NCI-H524 treated with DMSO at 0.1 percent for 48 hours (cell line): ENCODE measurements around the gene NCAPG2.

Experiments used
- DNase-seq: peaks from one replicate; lab custom pipeline; 2025; lab: John Stamatoyannopoulos, UW

Gene NCAPG2, protein sequence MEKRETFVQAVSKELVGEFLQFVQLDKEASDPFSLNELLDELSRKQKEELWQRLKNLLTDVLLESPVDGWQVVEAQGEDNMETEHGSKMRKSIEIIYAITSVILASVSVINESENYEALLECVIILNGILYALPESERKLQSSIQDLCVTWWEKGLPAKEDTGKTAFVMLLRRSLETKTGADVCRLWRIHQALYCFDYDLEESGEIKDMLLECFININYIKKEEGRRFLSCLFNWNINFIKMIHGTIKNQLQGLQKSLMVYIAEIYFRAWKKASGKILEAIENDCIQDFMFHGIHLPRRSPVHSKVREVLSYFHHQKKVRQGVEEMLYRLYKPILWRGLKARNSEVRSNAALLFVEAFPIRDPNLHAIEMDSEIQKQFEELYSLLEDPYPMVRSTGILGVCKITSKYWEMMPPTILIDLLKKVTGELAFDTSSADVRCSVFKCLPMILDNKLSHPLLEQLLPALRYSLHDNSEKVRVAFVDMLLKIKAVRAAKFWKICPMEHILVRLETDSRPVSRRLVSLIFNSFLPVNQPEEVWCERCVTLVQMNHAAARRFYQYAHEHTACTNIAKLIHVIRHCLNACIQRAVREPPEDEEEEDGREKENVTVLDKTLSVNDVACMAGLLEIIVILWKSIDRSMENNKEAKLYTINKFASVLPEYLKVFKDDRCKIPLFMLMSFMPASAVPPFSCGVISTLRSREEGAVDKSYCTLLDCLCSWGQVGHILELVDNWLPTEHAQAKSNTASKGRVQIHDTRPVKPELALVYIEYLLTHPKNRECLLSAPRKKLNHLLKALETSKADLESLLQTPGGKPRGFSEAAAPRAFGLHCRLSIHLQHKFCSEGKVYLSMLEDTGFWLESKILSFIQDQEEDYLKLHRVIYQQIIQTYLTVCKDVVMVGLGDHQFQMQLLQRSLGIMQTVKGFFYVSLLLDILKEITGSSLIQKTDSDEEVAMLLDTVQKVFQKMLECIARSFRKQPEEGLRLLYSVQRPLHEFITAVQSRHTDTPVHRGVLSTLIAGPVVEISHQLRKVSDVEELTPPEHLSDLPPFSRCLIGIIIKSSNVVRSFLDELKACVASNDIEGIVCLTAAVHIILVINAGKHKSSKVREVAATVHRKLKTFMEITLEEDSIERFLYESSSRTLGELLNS

DNA sequence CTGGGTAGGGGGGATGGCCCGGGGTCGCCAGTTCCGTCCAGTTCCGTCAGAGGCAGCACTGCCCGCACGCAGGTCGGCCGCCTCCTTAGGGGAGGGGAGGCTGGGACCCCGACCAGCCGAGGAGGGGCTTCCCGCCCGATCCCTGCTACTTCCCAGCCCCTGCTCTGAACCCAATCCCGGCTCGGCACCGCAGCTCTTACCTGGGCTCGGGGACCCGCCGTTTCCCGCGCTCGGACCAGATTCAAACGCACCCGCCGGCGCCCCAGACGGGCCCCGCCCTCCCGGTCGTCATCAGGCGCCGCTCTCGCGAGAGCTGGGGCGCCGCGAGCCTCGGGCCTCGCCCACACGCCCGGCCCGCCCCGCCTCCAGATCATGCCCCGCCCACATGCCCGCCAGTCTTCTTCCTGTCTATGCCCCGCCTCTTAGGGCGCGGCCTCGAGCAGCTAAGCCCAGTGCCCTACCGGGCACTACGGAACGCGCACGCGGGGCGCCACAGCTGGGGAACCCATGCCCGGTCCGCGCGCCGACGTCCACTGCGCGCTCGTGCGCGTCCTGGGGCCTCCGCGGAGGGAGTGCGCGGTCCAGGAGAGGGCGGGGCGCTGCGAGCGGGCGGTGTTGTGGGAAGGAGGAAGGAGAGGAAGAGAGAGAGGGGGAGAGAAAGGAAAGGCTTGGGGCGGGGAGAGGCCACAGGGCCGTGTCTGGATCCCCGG lies at the start of gene NCAPG2:
NCAPG2 (minus strand) TSS at position 281 of the 710 bp plus-strand sequence. CDS start 2,905 bp downstream, outside the sequence.
- peak; percentile 86 for DNase-seq

DNA sequence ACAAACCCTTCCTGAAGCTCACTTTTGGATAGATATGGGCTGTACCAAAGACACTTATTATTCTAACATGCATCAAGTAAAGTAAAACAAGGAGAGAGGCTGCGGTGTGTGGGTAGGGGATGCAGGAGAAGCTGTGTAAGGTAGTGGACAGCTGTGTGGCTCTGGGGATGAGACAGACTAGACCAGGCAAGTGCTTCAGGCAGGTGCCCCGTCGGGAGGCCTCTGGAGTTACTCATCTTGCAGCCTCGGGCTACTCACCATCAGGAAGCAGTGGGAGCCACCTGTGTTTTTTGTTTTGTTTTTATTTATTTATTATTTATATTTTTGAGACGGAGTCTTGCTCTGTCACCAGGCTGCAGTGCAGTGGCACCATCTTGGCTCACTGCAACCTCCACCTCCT lies 49.3 kb upstream of the NCAPG2 start:
- DNase-seq: no peak

DNA sequence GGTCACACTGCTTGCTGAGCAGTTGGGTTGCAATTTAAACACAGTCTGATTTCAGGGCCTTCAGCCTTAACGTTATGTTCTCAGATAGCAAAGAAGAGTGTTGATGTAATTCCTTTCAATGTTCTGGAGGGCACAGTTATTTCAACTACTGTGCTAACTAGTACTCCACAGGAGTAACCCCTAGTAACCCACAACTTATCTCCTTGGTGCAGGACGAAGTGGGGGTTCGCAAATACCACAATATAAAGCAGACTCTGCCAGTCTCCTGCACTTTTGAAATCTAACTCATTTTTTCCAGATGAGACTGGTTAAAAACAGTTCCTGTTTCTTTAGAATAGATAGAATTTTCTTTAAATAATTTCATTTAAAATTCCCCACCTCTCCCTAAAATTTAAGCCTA lies 47.1 kb upstream of the NCAPG2 start:
- DNase-seq: no peak

DNA sequence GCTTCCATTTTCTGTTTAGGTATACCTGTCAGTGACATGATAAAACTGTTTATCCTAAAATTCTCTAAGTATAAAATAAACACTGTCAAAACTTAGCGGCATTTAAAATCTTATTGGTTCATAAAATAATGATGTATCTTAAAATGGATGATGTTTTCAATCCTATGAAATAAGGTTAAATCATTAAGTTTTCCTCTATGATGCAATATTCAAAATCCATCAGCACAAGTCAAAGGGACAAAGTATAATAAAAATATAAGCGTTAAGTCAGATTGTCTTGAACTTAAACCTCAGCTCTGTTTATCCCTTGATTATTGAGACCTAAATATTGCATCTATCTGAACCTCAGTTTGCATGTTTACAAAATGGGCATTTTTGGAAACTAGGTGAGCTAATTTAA lies 46.6 kb upstream of the NCAPG2 start:
- no peak for DNase-seq

DNA sequence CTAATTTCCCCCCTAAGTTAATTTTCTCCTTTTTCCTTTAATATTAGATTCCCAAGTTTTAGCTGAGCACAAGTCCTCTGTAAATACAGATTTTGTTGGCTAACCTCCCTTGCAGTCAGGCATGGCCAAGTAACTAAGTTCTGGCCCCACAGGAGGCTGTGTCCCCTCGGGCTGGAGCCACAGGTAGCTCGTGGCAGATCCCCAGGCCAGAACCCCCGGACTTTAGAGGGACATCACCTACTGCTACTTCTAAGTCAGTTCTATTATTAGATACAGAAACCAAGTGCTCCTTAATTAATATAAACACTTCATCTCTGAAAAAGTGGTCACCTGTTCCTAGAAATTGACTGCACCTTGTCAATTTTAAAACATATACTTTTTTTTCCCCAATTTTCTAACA lies 46.1 kb upstream of the NCAPG2 start:
- DNase-seq: no peak

DNA sequence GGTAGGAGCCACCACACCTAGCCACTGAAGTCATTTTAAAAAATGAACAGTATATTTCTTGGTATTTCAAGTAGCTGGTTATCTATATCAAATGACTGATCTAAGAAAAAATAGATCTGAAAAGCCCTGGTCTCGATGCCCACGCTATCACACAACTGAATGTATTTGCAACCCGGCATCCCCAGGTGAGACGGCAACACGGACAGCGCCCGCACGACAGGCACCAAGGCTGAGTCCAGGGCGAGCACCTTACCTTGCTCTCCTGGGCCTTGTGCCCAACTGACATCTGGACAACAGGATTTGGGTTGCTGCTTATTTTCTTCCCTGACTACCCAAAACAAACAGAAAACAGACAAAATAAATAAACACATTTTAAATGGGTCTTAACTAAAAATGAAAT lies 44.8 kb upstream of the NCAPG2 start:
- no peak for DNase-seq

DNA sequence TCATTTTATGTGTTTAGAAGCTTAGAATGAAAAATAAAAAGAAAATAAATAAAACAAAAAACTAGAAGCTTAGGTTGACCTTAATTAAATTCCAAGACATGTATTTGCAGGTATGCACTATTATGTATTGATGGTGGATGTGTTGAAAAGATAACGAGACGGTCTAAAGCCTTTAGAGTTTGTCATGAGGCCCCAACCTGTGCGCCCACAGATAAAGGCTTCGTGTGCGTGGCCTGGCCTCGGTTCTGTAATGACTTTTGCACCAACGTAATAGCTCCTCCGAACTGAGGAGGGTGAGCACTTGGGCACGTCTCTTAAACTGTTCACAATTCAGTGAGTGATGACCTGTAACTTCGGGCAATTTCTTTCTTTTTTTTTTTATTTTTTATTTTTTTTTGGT lies 43.7 kb upstream of the NCAPG2 start:
- DNase-seq: no peak

DNA sequence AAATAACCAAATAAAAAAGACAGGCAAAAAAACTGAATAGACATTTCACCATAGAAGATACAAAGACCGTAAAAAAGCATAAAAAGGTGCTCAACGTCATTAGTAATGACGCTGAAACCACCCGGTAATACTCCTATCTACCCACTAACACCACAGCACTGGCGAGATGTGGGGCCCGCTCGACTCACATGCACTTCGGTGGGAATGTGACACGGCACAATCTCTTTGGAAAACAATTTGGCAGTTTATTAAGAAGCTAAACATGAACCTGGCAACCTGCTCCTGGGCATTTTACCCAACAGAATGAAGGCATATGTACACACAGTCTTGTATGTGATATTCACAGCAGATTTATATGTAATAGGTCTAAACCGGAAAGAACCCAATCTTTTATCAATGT lies 42.8 kb upstream of the NCAPG2 start:
- DNase-seq: no peak

DNA sequence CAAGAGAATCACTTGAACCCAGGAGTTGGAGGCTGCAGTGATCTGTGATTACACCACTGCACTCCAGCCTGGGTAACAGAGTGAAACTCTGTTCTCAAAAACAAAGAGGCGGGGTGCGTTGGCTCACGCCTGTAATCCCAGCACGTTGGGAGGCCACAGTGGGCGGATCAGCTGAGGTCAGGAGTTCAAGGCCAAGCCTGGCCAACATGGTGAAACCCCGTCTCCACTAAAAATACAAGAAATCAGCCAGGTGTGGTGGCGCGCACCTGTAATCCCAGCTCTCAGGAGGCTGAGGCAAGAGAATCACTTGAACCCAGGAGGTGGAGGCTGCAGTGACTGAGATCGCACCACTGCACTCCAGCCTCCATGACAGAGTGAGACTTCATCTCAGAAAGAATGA lies 42.4 kb upstream of the NCAPG2 start:
- DNase-seq: no peak

DNA sequence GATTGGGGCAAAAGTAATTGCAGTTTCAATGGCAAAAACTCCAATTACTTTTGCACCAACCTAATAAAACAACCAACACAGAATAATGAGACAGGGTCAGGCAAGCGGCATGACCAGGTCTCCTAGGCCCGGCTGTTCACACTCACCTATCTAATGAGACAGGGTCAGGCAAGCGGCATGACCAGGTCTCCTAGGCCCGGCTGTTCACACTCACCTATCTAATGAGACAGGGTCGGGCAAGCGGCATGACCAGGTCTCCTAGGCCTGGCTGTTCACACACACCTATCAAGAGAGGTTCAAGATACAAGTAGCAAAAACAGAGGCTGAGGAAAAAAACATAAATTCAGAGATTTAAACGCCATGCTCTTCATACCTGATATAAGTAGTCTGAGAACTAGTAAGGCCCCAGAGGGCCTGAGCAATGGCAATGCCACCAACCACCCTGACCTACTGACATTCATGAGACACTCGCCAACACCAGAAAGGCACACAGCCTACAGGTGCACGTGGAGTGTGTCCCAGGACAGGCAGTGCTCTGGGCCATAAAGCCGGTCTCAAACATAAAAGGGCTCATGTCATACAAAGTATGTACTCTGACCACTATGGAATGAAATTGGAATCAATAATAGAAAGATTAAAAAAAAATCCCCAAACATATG lies 40.6 kb upstream of the NCAPG2 start:
- no peak for DNase-seq

DNA sequence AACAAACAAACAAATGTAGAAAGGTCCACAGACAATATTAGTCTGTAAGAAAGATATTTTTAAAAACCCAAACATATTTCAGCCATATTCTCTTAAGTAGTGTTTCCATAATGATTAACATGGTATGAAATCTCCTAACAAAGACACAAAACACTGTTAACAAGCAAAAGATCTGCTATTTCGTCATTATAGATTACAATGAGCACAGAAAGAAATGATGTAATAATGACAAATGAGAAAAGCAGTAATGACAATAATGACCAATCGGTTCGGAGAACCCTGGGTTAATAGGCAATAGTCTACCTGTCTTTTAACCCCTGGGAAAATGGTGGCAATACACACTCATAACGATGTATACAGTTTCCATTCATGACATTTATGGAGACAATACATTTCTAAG lies 39.5 kb upstream of the NCAPG2 start:
- no peak for DNase-seq

DNA sequence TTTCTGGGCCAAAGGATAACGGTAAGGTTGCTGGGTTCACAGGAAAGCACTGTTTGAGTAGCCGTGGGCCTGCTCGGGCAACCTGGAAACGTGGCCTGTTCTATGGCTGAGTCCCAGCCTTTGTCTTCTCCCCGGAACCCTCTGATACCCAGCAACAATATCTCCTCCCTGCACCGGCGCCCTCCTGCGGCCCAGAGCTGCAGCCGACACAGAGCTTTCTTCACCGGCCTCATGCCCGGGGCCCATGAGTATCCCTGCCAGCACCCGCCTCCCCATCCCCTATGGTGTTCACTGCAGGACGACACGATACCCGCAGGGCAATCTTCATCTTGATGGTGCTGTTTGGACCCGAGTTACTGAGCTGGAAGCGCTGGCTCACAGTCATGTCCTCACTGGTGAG lies 38.6 kb upstream of the NCAPG2 start:
- no peak for DNase-seq

DNA sequence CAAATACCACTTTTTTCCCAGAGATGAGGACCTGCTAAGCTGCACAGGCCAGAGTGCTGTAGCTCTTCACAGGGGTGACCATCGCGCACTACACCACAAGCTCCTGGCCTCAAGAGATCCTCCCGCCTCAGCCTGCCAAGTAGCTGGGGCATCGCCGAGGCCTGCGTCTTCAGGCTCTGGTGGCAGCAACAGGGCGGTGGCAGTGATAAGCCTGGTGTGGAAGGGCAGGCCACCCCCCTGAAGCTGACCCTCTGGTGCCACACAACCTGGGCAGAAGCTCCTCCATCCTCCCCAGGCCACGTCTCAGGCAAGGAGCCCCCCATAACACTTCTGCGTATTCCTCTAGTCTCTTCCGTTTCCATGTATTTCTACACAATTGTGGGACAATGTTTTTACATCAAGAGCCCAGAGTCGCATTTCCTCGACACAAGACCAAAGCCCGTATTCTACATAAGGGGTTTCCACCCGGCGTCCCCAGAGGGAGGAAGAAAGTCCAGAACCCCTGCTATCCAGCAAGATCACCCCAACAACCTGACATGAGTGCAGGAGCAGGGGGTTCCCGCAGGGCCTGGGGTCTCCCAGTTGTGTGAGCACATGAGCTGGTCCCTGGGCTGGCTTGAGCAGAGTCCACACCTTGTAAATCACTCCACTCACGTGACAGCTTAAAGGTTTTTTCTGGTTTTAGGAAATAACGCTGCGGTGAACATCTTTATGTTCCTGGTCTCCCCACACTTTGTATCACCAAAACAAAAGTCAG lies 37.6 kb upstream of the NCAPG2 start:
- no peak for DNase-seq

DNA sequence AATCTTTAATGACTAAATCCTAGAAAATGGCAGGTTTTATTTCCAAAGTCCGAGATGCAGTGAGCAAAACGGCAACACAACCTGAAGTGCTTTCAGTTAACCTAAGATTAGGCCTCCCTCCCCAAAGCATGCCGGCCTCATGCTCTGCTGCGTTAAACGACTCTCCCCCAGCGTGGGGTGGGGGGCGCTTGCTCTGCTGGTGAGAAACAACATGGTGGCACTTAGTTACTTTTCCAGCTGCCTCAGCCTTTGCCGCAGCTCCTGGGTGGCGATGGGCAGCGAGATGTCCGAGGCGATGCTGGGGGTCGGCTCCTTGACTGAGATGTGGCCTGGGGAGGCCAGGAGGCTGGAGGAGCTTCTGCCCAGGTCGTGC lies 36.7 kb upstream of the NCAPG2 start:
- no peak for DNase-seq

DNA sequence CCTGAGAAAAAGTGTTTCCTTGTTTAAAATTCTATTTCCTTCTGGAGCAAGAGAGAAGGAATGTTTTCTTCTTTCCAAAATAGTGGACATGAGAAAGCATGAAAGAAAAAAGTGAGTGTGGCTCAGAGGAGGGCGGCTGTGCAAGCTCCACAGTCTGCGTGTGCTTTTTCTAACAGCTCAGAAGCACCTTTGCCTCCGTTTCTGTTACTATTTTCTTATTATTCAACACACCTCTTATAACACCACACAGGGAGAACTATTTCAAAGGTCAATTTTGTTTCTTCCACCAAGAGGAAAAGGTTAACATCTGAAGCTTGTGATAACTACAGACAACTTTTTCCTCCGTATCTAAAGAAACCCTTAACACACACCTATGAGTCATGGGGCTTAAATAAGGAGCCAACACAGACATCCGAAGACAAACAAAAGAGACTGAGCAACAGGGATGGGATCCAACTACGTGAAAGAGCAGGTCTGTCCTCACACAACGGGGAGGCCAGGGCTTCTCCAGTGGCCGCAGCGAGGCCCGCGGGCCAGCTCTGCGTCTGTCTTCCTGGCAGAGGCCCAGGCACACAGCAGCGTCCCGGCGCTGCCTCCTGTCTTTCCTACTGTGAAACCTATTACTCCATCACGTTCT lies 36.2 kb upstream of the NCAPG2 start:
- no peak for DNase-seq

DNA sequence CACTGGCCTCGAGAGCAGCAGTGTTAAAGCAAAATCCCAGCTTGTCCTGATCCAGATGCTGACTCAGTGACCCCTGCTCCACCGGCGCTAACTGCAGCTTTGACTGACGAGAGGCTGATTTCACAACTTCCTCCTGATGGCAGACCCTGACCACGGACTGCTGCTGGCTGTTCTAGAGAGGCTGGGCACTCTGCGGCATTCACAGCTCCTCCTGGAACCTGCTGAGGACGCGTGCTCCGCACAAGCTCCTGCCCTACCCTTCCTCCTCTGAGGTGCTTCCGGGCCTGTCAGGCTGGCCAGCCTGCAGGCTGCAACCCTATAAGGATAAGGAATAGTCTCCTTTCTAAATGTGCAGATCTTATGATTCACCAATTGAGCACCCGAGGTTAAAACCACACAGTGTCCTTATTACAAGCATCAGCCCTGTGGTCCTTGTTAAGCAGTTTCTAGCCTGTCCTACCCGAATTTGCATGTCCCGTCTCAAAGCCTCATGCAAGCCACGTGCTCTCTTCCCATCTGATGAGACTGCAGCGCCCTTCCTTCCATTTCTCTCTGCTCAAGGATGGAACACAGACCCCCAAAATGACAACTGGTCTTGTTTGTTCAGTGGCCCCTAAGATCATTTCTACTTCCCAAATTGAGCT lies 35.5 kb upstream of the NCAPG2 start:
- no peak for DNase-seq

DNA sequence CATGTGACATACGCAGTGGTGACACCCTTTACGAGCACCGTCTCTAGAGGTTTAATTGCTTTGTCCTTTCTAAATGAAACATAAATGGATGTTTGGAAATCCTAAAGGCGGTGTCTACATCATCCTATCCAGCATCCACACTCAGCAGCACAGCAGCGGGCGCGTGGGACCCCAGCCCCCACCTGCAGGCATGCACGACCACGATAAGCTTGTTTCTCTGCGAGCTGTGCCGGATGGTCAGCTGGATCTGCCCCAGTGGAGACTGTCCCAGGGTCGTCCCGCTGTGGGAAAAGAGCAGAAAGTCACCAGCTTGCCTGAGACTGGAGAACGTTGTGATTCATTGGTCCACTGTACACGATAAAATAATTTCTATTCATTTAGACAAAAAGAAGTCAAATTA lies 34.2 kb upstream of the NCAPG2 start:
- no peak for DNase-seq

DNA sequence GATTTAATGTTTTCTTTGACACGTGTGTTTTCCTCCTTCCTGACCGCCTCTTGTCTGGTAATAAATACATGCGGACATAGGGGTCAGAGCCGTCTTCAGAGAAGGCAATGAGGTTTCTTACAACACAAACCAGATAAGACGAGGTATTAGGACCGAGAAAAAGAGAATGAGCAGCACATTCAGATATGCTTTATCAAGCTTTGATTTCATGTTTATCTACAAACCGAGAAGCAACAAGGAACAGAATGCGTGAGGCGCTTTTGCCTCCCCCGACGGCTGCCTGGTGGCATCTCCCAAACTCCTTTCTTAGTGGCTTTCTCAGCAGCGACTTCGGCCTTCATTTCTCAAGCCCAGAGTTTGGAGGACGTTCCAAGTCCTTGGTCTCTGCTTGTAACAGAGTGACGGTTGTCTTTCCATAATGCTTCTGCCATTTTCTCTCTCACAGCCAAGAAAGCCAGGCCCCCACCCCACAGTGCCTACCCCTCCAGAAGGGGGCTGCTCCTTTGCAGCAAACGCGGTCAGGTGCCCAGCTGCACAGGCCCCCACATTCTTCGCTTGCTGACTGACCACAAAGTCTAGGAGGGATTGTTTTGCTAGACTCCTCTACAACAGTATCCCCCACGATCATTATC lies 32.6 kb upstream of the NCAPG2 start:
- DNase-seq: no peak

DNA sequence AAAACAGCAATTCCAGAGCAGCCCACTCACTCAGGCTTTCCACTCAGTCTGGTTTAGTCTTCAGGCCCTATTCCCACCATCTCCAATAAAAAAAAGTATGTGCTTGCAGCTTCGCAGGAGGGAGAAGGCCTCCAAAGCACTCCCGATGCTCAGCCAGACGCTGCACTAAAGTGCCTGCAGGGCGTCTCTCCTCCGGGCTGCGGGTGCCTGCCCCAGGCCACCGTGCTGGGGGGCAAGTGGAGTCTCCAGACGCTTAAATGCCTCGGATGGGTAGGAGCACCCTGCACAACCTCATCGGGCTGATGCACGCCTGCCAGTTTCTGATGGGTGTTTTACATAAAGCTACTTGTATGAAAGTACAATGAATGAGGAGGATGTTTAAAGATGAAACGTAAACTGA lies 31.3 kb upstream of the NCAPG2 start:
- no peak for DNase-seq
